Fibroblast of lung (primary cell): ENCODE data around the gene CBFA2T2. TPM values are rescaled to one million over a fixed set of nuclear protein-coding genes. Genes with fewer than 3 reads are reported as not detected.
"Not testable (repeated sequence)": the region's sequence is repeated elsewhere in the genome, so short reads cannot be mapped to it uniquely, and the experiment has no call there.

Experiments
- DNase-seq, 2 donors: peaks; one replicate each; pipeline versions ENCODE4 v3.0.0 to v3.0.0-alpha.2; 2010; ENCODE audit warnings: low read depth in 2 of 2
- H2AFZ ChIP-seq: 2 replicates; pipeline ENCODE4 v1.5.1; 2012; ENCODE audit warnings: low read length, control low read depth, inconsistent platforms
- H3K27ac ChIP-seq: 2 replicates; pipeline ENCODE4 v1.5.1; 2011; ENCODE audit warnings: low read length, control low read depth; ENCODE audit not compliant: insufficient read depth
- H3K27me3 ChIP-seq: 2 replicates; pipeline ENCODE4 v1.5.1; 2011; ENCODE audit warnings: mild to moderate bottlenecking, low read length; ENCODE audit not compliant: control insufficient read depth, insufficient read depth
- H3K36me3 ChIP-seq: 2 replicates; pipeline ENCODE4 v1.5.1; 2011; ENCODE audit warnings: low read length; ENCODE audit not compliant: control insufficient read depth, insufficient read depth
- H3K4me1 ChIP-seq: 2 replicates; pipeline ENCODE4 v1.5.1; 2011; ENCODE audit warnings: low read length; ENCODE audit not compliant: control insufficient read depth, insufficient read depth; ENCODE audit errors: extremely low read depth
- H3K4me2 ChIP-seq: 2 replicates; pipeline ENCODE4 v1.5.1; 2011; ENCODE audit warnings: low read length, control low read depth; ENCODE audit not compliant: insufficient read depth; ENCODE audit errors: extremely low read depth
- H3K4me3 ChIP-seq, 4 experiments: fragments of 200-600 bp in 1 of 4; sonication (generic) in 1 of 4; replicated peaks in 1 of 4; 2 replicates each; pipeline ENCODE4 v1.5.1; 2011 to 2016; ENCODE audit warnings: low read length in 4 of 4, low read depth in 3 of 4, mild to moderate bottlenecking in 3 of 4, control low read depth in 2 of 4, inconsistent platforms in 1 of 4, mixed read lengths in 1 of 4; ENCODE audit not compliant: insufficient read depth in 1 of 4; ENCODE audit errors: control extremely low read depth in 1 of 4
- H3K79me2 ChIP-seq: 2 replicates; pipeline ENCODE4 v1.5.1; 2012; ENCODE audit warnings: mild to moderate bottlenecking, low read length, inconsistent platforms; ENCODE audit not compliant: control insufficient read depth, insufficient read depth
- H3K9ac ChIP-seq: 2 replicates; pipeline ENCODE4 v1.5.1; 2011; ENCODE audit warnings: mild to moderate bottlenecking, low read length, control low read depth; ENCODE audit not compliant: insufficient read depth
- H3K9me3 ChIP-seq: 2 replicates; pipeline ENCODE4 v1.5.1; 2012; ENCODE audit warnings: low read depth, low read length; ENCODE audit not compliant: control insufficient read depth, insufficient read depth
- H4K20me1 ChIP-seq: 2 replicates; pipeline ENCODE4 v1.5.1; 2011; ENCODE audit warnings: low read length; ENCODE audit not compliant: control insufficient read depth, insufficient read depth; ENCODE audit errors: extremely low read depth
- CTCF ChIP-seq, 2 donors: IDR thresholded peaks in 1 of 2; conservative IDR thresholded peaks in 1 of 2; 1 replicate in 1 of 2; 2 replicates in 1 of 2; pipeline ENCODE4 v1.5.1; 2011 to 2012; ENCODE audit warnings: low read length in 2 of 2, control low read depth in 1 of 2, inconsistent platforms in 1 of 2, low read depth in 1 of 2, mild to moderate bottlenecking in 1 of 2
- EZH2 ChIP-seq: IDR thresholded peaks from 2 replicates; pipeline ENCODE4 v1.5.1; 2012; ENCODE audit warnings: low read length, control low read depth, mild to moderate bottlenecking; ENCODE audit errors: missing control alignments
- polyA plus RNA-seq, 2 donors: library from polyadenylated mRNA; depleted of rRNA in 1 of 2; stranded (reverse) in 1 of 2; unstranded in 1 of 2; fragments of >200 nt; gene quantifications; 2 replicates each; pipeline ENCODE4 v1.2.1, GENCODE V29; 2011 to 2012; ENCODE audit warnings: missing spikeins in 1 of 2
- total RNA-seq: library from RNA; depleted of rRNA; stranded (reverse); fragments of >200 nt; gene quantifications from 2 replicates; pipeline ENCODE4 v1.2.1, GENCODE V29; 2014

Gene CBFA2T2
- total and polyA plus RNA-seq, 2 donors (not counting 1 experiment from before 2014, with no cell fraction given) = 5.6 to 7.3 TPM

DNA sequence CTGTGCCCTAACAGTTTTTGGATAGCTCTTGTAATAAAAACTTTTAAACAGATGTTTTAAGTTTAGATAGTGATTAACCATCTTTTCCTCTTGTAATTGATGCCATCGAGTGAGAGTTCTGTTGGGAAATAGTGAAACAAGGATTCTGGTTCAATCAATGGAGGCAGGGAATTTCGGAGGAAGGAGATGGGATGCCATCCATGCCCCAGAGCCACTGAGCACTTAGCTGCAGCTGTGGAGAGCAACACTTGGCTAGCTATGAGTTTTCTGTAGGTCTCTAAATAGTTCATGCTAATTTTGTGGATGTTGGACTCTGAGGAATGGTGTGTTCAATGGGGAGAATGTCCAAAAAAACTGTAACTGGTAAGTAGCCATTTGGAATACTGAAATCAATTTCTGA, 16.7 kb downstream of the CBFA2T2 start:
- Histone ChIP-seq H3K4me1 (no peaks in the 10 kb centered on the region), H3K4me2 (no peak overlapping the region), H3K27me3 (no peaks in the 10 kb centered on the region), H2AFZ (no peak overlapping the region), H3K36me3 (no peaks in the 10 kb centered on the region), H3K79me2 (no peaks in the 10 kb centered on the region), H3K9me3 (no peaks in the 10 kb centered on the region), H3K4me3 (no peak overlapping the region), H4K20me1 (no peaks in the 10 kb centered on the region), H3K9ac (no peak overlapping the region), H3K27ac (no peak overlapping the region)
- DNase-seq = no peak
- TF ChIP-seq CTCF (conservative IDR thresholded peaks at IDR 0.05 in 1 of 2, IDR thresholded peaks at IDR 0.05 in 1 of 2; ENCODE audit: low read depth in 1 of 2, low read length in 2 of 2) (no peak), EZH2 (no peak)

GRCh38 chr20:33507461-33507860, 17.6 kb downstream of the CBFA2T2 start:
- Histone ChIP-seq H3K27me3 (no peaks in the 10 kb centered on the region), H3K79me2 (no peaks in the 10 kb centered on the region), H3K4me1 (no peaks in the 10 kb centered on the region), H3K27ac (no peak overlapping the region), H3K9me3 (no peaks in the 10 kb centered on the region), H3K9ac (no peak overlapping the region), H4K20me1 (no peaks in the 10 kb centered on the region), H3K36me3 (no peaks in the 10 kb centered on the region), H2AFZ (no peak overlapping the region), H3K4me3 (no peak overlapping the region), H3K4me2 (no peak overlapping the region)
- no peak for DNase-seq
- TF ChIP-seq CTCF (conservative IDR thresholded peaks at IDR 0.05 in 1 of 2, IDR thresholded peaks at IDR 0.05 in 1 of 2; ENCODE audit: low read depth in 1 of 2, low read length in 2 of 2) = no peak
- TF ChIP-seq EZH2 = no peak

- H4K20me1 ChIP-seq, H3K9ac ChIP-seq, H2AFZ ChIP-seq, DNase-seq, H3K4me3 ChIP-seq, H3K27ac ChIP-seq, H3K4me2 ChIP-seq, H3K36me3 ChIP-seq, H3K79me2 ChIP-seq, H3K9me3 ChIP-seq, H3K4me1 ChIP-seq, H3K27me3 ChIP-seq: not testable (repeated sequence)
Measured at GRCh38 chr20:33508015-33508414, 18.1 kb downstream of the CBFA2T2 start.

DNA sequence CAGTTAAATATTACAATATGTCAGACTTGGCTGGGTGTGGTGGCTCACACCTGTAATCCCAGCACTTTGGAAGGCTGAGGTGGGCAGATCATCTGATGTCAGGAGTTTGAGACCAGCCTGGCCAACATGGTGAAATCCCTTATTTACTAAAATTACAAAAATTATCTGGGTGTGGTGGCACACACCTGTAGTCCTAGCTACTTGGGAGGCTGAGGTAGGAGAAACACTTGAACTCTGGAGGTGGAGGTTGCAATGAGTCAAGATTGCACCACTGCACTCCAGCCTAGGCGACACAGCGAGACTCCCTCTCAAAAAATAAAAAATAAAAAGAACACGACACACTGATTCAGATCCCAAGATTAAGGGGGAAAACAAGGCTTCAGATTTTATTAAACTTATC, 19.2 kb downstream of the CBFA2T2 start:
- not testable (repeated sequence) for H3K4me2 ChIP-seq, H3K27me3 ChIP-seq, DNase-seq, H4K20me1 ChIP-seq, H2AFZ ChIP-seq, H3K4me3 ChIP-seq, H3K9ac ChIP-seq, H3K9me3 ChIP-seq, H3K36me3 ChIP-seq, H3K4me1 ChIP-seq, H3K79me2 ChIP-seq, H3K27ac ChIP-seq

DNA sequence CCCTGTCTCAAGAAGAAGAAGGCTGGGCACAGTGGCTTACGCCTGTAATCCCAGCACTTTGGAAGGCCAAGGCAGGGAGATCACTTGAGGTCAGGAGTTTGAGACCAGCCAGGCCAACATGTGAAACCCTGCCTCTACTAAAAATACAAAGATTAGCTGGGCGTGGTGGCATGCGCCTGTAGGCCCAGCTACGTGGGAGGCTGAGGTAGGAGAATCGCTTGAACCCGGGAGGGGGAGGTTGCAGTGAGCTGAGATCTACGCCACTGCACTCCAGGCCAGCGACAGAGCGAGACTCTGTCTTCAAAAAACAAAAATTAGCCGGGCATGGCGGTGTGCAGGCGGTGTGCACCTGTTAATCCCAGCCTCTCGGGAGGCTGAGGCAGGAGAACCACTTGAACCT, 22.0 kb downstream of the CBFA2T2 start:
- H4K20me1 ChIP-seq, H3K79me2 ChIP-seq, H3K4me2 ChIP-seq: not testable (repeated sequence)

More for the DNA sequence above, 22.0 kb downstream of the CBFA2T2 start:
- not testable (repeated sequence) for H3K4me3 ChIP-seq, H3K27ac ChIP-seq, H3K36me3 ChIP-seq, H3K9me3 ChIP-seq, H3K9ac ChIP-seq, H3K27me3 ChIP-seq, H2AFZ ChIP-seq, H3K4me1 ChIP-seq, DNase-seq
